ENCODE results near the gene ADM.

ADM gene

DNA sequence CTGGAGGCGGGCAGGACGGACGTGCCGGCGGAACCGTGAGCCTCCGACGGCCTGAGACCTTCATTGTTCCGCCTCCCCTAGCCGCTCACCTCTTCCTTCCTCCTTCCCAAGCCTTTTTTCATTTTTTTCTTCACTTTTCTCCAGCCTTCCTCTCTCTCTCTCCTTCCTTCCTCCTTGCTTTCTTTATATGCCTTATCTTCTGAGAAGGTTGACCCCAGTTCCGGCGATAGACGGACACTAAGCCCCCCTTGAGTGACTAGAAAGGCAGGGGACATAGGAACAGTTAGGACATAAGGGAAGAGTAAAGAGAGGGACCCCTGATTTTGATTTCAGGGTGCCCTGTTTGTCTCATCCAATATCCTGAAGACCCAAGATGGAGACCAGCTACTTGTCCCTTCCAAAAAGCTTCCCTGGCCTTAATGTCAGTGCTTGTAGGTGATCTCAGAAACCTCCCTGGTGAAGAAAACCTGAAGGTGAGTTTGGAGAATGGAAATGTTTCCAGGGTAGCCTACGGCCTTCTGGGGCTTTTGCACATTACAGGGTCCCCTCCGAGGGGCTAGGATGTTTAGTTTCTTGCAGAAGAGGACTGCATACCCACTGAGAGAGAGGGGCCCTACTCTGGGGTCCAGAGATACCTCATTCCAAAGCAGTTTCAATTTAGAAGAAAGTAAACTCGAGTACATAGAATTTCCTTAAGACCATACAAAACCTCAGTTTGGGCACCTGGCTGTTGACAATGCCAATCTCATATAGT is 3.5 kb downstream of the ADM start:
- no peak for DNase-seq (ENCODE audit: low spot score)
- POLR2A ChIA-PET (ENCODE audit: low non-redundant PET): interaction anchor here (0.7 to 1.3 kb wide), 2 partner anchors 470 to 550 kb away, joined by 3 to 4 read pairs; no protein-coding TSS in a partner anchor
- H3K27ac ChIP-seq: peak overlapping the region; percentile 94
- CTCF ChIA-PET: interaction anchor here (0.6 to 1.4 kb wide), 14 partner anchors 18 to 695 kb away, joined by 3 to 6 read pairs (median 3); no protein-coding TSS in a partner anchor
- TF ChIP-seq, protein P1, sequence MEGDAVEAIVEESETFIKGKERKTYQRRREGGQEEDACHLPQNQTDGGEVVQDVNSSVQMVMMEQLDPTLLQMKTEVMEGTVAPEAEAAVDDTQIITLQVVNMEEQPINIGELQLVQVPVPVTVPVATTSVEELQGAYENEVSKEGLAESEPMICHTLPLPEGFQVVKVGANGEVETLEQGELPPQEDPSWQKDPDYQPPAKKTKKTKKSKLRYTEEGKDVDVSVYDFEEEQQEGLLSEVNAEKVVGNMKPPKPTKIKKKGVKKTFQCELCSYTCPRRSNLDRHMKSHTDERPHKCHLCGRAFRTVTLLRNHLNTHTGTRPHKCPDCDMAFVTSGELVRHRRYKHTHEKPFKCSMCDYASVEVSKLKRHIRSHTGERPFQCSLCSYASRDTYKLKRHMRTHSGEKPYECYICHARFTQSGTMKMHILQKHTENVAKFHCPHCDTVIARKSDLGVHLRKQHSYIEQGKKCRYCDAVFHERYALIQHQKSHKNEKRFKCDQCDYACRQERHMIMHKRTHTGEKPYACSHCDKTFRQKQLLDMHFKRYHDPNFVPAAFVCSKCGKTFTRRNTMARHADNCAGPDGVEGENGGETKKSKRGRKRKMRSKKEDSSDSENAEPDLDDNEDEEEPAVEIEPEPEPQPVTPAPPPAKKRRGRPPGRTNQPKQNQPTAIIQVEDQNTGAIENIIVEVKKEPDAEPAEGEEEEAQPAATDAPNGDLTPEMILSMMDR (conservative IDR thresholded peaks at IDR 0.05; ENCODE audit: low read depth): no peak

DNA sequence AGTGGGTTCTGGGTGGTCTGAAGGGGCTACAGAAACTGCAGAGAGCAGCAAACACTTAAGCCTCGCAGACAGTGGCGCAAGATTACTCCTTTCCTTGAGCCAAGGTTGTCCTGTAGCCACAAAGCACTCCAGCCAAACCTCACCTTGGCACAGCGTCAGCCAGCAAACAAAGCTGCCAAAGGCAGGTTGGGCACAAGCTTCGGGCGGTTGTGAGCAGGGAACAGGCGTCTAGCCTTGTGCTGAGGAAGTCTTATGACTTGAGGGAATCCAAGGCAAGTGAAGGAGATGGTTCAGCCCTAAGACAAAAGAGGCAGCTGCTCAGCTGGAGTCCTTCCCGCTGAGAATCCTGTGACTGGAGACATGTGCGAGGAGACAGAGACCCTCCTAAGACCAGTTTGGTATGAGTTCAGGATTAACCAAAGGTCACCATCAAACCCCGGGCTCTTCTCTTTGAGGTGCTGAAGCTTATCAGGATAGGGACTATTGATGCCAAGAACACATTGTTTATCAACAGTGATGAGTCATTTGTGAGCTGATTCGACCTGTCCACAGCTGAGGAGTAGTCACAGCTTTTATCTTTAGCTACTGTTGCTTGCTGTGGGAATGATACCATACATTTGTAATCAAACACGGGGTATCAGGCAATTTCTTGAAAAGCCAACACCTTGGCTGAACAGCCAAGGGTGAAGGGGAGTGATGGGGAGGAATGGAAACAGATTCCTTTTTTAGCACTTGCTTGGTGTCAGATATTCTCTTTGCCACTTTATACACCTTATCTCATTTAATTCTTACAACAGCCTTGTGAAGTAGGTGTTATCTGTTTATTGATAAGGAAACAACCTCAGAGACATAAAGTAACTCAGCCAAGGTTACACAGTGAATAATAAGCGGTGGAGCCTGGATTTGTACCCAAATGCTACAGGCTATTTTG is 4.6 kb downstream of the ADM start:
- CTCF ChIA-PET: interaction anchor here (0.6 to 1.4 kb wide), 6 partner anchors 31 to 734 kb away, joined by 3 to 4 read pairs (median 4); no protein-coding TSS in a partner anchor
- H3K27ac ChIP-seq: peak overlapping the region; percentile 94
- DNase-seq (ENCODE audit: low spot score): peak; percentile 64
- POLR2A ChIA-PET (ENCODE audit: low non-redundant PET): interaction anchor here (1.3 kb wide), 1 partner anchor 551 kb away, joined by 3 read pairs; no protein-coding TSS in a partner anchor
- TF ChIP-seq, protein P1 (conservative IDR thresholded peaks at IDR 0.05; ENCODE audit: low read depth): no peak

DNA sequence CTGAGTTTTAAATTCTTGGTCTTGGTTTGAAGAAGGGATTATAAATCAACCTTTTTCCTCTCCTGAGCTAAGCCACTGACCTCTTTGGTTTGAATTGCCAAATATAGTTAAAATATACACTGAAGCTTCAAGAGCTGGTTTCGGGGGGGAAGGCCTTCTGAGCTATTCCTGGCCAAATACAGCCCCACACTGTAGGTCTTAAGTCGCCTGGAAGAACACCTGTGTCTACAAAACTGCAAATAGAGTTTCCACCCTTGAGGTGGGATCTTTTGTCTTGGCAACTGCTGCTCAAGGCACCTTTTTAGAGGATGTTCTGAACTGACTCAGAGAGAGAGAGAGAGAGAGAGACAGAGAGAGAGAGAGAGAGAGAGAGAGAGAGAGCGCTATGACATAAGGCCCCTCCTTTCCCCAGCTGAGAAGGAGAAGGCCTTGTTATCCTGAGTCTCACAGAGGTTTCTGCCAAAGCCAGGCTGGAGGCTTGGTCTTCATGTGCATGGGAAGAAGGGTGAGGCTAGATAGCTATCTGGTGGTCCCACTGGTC is 5.5 kb downstream of the ADM start:
- no peak overlapping the region for H3K27ac ChIP-seq
- POLR2A ChIA-PET (ENCODE audit: low non-redundant PET): no interaction called here
- CTCF ChIA-PET: interaction anchor here (0.7 to 1.0 kb wide), 4 partner anchors 32 to 425 kb away, joined by 3 to 4 read pairs (median 4); no protein-coding TSS in a partner anchor
- no peak for DNase-seq (ENCODE audit: low spot score)
- TF ChIP-seq, protein P1 (conservative IDR thresholded peaks at IDR 0.05; ENCODE audit: low read depth): no peak

DNA sequence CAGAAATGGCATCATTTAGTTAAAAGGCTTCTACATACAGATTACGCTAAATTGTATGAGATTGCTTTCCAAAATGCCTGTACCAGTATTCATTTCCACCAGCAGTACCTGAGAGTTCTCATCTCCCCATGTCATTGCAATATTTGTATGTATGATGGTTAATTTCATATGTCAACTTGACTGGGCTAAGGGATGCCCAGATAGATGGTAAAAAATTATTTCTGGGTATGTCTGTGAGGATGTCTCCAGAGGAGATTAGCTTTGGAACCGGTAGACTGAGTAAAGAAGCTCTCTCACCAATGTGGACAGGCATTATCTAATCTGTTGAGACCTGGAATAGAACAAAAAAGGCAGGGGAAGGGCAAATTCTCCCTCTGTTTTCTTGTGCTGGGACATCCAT is 6.9 kb downstream of the ADM start:
- no peak overlapping the region for H3K27ac ChIP-seq
- POLR2A ChIA-PET (ENCODE audit: low non-redundant PET): no interaction called here
- TF ChIP-seq, protein P1 (conservative IDR thresholded peaks at IDR 0.05; ENCODE audit: low read depth): no peak
- no peak for DNase-seq (ENCODE audit: low spot score)
- CTCF ChIA-PET: no interaction called here

DNA sequence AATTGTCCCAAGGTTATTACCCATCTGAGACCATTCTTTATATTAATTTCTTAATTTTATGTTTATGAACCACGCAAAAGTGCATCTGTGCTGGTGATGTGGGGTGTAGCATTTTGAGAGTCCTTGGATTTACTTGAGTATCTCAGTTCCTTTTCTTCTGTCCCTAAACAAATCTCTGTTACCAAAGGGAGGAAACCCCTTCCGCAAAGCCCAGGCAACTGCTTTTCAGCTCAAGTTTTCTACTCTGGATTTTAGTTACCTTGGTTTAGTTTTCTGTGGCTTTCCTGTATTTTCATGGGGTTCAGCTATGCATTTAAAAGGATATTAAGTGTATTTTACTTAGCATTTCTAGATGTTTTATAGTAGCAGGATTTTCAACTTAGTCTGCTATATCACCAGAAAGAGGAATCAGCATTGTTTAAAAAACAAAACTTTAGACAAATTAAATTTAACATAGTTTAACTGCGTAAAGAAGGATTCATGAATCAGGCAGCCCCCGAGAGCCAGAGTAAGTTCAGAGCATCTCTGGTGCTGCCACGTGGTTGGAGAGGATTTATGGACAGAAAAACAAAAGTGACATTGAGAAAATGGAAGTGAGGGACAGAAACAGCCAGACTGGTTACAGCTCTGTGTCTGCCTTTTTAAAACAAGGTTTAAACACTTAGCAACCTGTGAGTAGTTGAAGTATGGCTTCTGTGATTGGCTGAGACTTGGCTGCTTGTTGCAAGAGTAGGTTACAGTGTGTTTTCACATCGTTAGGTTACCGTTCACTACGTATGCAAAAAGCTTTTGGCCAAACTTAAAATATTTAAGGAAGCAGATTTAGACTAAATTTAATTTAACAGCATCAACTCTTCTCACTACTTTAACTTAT is 9.6 kb downstream of the ADM start:
- TF ChIP-seq, protein P1 (conservative IDR thresholded peaks at IDR 0.05; ENCODE audit: low read depth): no peak
- POLR2A ChIA-PET (ENCODE audit: low non-redundant PET): no interaction called here

More for the DNA sequence above, 9.6 kb downstream of the ADM start:
- H3K27ac ChIP-seq: no peak overlapping the region
- CTCF ChIA-PET: interaction anchor here (0.6 to 0.7 kb wide), 3 partner anchors 19 to 649 kb away, joined by 3 to 4 read pairs (median 3); no protein-coding TSS in a partner anchor
- DNase-seq (ENCODE audit: low spot score): peak; percentile 54
